ENCODE measurements around the gene AGPS. TPM values are rescaled to one million over a fixed set of nuclear protein-coding genes. Genes with fewer than 3 reads are reported as not detected.

The AGPS gene
- 22.6 and 91.3 TPM in 2 replicates for total RNA-seq (2011; cell fraction: chromatin; rRNA removed; ENCODE audit: low replicate concordance)
- 7.7 and 12.5 TPM in 2 replicates for total RNA-seq (2011; cell fraction: nucleolus; rRNA removed)
- 32.9 and 66.5 TPM in 2 replicates for total RNA-seq (2011; cell fraction: nucleoplasm; rRNA removed)
- total RNA-seq (2014; rRNA removed) (144 and 211 TPM in 2 replicates), total RNA-seq (2014; rRNA removed; fragmentation: Illumina TruSeq; extraction: Trizol) (80.7 and 91.4 TPM in 2 replicates), total RNA-seq (2015; rRNA removed; fragmentation: Illumina TruSeq; extraction: Trizol) (66.2 and 73.4 TPM in 2 replicates), total RNA-seq (2021) (95.6 and 97.1 TPM in 2 replicates), polyA plus RNA-seq (2011; rRNA removed) (30.5 and 63.1 TPM in 2 replicates), polyA plus RNA-seq (2014; fragmentation: Illumina TruSeq; extraction: Trizol) (43.8 and 53.3 TPM in 2 replicates), polyA plus RNA-seq (2014; fragmentation: Nextera tagmentation; extraction: Ambion mirVana) (10 to 100 TPM; 15.5 to 15.6 TPM), polyA plus RNA-seq (2014; rRNA removed) (55.5 and 60.1 TPM in 2 replicates), polyA minus RNA-seq (2011; rRNA and poly(A)+ RNA removed) (78.3 and 102 TPM in 2 replicates), Bru-seq, nascent RNA (percentile 92 among the genes with signal in this experiment), BruChase-seq, experiment 1, labeled RNA remaining after a 2-hour chase (percentile 94 among the genes with signal in this experiment), BruChase-seq, experiment 2, labeled RNA remaining after a 6-hour chase (percentile 90 among the genes with signal in this experiment)
- polyA plus RNA-seq (2011; cell fraction: cytosol; rRNA removed), result 10.1 and 10.3 TPM in 2 replicates
- 11.9 and 21.7 TPM in 2 replicates for polyA plus RNA-seq (2011; cell fraction: nucleus; rRNA removed)
- polyA plus RNA-seq (2012), result 39.2 and 44.1 TPM in 2 replicates
- 27.3 and 41.2 TPM in 2 replicates for polyA minus RNA-seq (2011; cell fraction: cytosol; rRNA and poly(A)+ RNA removed)
- polyA minus RNA-seq (2011; cell fraction: nucleus; rRNA and poly(A)+ RNA removed), result 27.6 and 51.5 TPM in 2 replicates
- long read RNA-seq, experiment 1, full-length matches to known transcripts, result 225 of 324 reads
- long read RNA-seq, experiment 1, partial matches to known transcripts, result 24 of 324 reads
- long read RNA-seq, experiment 1, other reads (novel, unspliced or antisense), result 75 of 324 reads
- long read RNA-seq, experiment 2, full-length matches to known transcripts, result 10 of 63 reads
- long read RNA-seq, experiment 2, partial matches to known transcripts, result 21 of 63 reads
- long read RNA-seq, experiment 2, other reads (novel, unspliced or antisense), result 32 of 63 reads
- long read RNA-seq, experiment 3, full-length matches to known transcripts, result 27 of 34 reads
- long read RNA-seq, experiment 3, partial matches to known transcripts, result 3 of 34 reads
- long read RNA-seq, experiment 3, other reads (novel, unspliced or antisense), result 4 of 34 reads

- Histone ChIP-seq H3K4me3 (peak within 1 kb of the TSS; percentile 90), H3K36me3 (ENCODE audit: control insufficient read depth, insufficient read depth, low read length) (peaks cover 24% of the 10 kb centered on the region), H3K79me2 (ENCODE audit: control insufficient read depth, insufficient read depth, low read length) (peaks cover 94% of the 10 kb centered on the region), H3K4me2 (ENCODE audit: insufficient read depth, low read length) (peak within 1 kb of the TSS; percentile 99), H4K20me1 (replicated peaks; ENCODE audit: control insufficient read depth, insufficient read depth, low read length) (0 out of 2 replicates have a peak, but pooled peaks cover 6% of the 10 kb centered on the region), H3K9ac (ENCODE audit: insufficient read depth in 1 of 2, low read depth in 2 of 2, low read length in 2 of 2) (peak within 1 kb of the TSS; percentile 90 to 99), H3K9me1 (ENCODE audit: control insufficient read depth, insufficient read depth, low read length) (no peaks in the 10 kb centered on the region), H2AFZ (ENCODE audit: low read depth, low read length) (peak within 1 kb of the TSS; percentile 99), H3K27me3 (ENCODE audit: control insufficient read depth in 2 of 2, insufficient read depth in 2 of 2, low read length in 2 of 2) (no peaks in the 10 kb centered on the region), H3K9me3 (replicated peaks; ENCODE audit: control insufficient read depth, insufficient read depth, low read depth, low read length) (no peaks in the 10 kb centered on the region), H3K4me1 (replicated peaks in 1 of 2; ENCODE audit: control insufficient read depth in 2 of 2, insufficient read depth in 2 of 2, low read length in 2 of 2) (peaks cover 9 to 44% of the 10 kb centered on the region in 2 experiments), H3K27ac (ENCODE audit: extremely low read depth, low read depth, low read length) (peak within 1 kb of the TSS; percentile 91)
- WGBS (ENCODE audit: insufficient coverage, low coverage, missing lambda C conversion rate), result under 1% methylated on average over 83 of the region's 83 CpGs
- intact Hi-C loops (cut with micrococcal nuclease) (loop anchor here (5.0 kb wide), 1 partner anchor 125 kb away; no protein-coding TSS in a partner anchor), in situ Hi-C loops (cut with MboI) (no loop called here)
- DNase-seq (ENCODE audit: extremely low read depth in 1 of 4, low spot score in 3 of 4) (peak; percentile 83 to 94 (median 88)), ATAC-seq (peak; percentile 94), FAIRE-seq (peak; percentile 62)
- ChIA-PET POLR2A (interaction anchor here (0.6 to 3.8 kb wide), 22 partner anchors 8 to 655 kb away, joined by 3 to 43 read pairs (median 4); partner anchors contain the start of gene NFE2L2), CTCF (ENCODE audit: low intra/inter-chr PET ratio) (interaction anchor here (0.7 kb wide), 1 partner anchor 1122 kb away, joined by 3 read pairs; no protein-coding TSS in a partner anchor)
- no TSS peak for BruUV-seq (replicated peaks)
- TF ChIP-seq GTF3C2 (IDR thresholded peaks at IDR 0.05; ENCODE audit: borderline replicate concordance, extremely low read depth, insufficient read length), result no peak
- TF ChIP-seq ELF1 (tag; IDR thresholded peaks at IDR 0.05), result peak; percentile 86
- TF ChIP-seq DNMT1 (IDR thresholded peaks at IDR 0.05), result no peak
- peak; percentile 61; the same call in 1 of the 2 replicates for TF ChIP-seq ZKSCAN8 (CRISPR knock-in tag; IDR thresholded peaks at IDR 0.05)
- TF ChIP-seq EGR1 (conservative IDR thresholded peaks at IDR 0.05), result peak; percentile 44
- no peak for TF ChIP-seq HDAC3 (IDR thresholded peaks at IDR 0.05; ENCODE audit: borderline replicate concordance, partially characterized antibody)
- no peak for TF ChIP-seq PRMT5 (CRISPR knock-in tag; IDR thresholded peaks at IDR 0.05)
- peak; percentile 90 for TF ChIP-seq MTA3 (IDR thresholded peaks at IDR 0.05; ENCODE audit: borderline replicate concordance)
- no peak for TF ChIP-seq ELK1 (CRISPR knock-in tag; IDR thresholded peaks at IDR 0.05)
- no peak for TF ChIP-seq PHF21A (IDR thresholded peaks at IDR 0.05; ENCODE audit: borderline replicate concordance, low read depth)
- TF ChIP-seq ZNF766 (CRISPR knock-in tag; conservative IDR thresholded peaks at IDR 0.05), result peak; percentile 53
- TF ChIP-seq ZNF239 (CRISPR knock-in tag; IDR thresholded peaks at IDR 0.05), result peak; percentile 53; the same call in 1 of the 2 replicates
Measured at GRCh38 chr2:177392373-177393202, at the start of gene AGPS. TSS of gene AGPS (plus strand) at chr2:177392773. CDS start at chr2:177392790, 17 bp downstream.
